Stimulated activated naive CD8-positive, alpha-beta T cell treated with anti-CD3 and anti-CD28 coated beads, Interleukin-15, Interleukin-2, amounts not matched to agents 100 U/mL and 50 U/mL, for 24 hours (primary cell): ENCODE data around the gene NGEF.
A peak's percentile ranks its signal among the peaks of the same experiment; 100 is the strongest.

ENCODE experiments used
- ATAC-seq: fragments of 150-1000 bp; cut with Tn5 transposase; one replicate; pipeline ENCODE4 v1.10.0; 2021
- DNase-seq: peaks from one replicate; pipeline ENCODE4 v3.0.0; 2021

The NGEF gene

GRCh38 chr2:232999354-232999753 is 13.7 kb downstream of the NGEF start:
- DNase-seq (no peak), ATAC-seq (no peak)

- DNase-seq = no peak
- no peak for ATAC-seq
Measured at GRCh38 chr2:232998666-232998985, 14.4 kb downstream of the NGEF start.

DNA sequence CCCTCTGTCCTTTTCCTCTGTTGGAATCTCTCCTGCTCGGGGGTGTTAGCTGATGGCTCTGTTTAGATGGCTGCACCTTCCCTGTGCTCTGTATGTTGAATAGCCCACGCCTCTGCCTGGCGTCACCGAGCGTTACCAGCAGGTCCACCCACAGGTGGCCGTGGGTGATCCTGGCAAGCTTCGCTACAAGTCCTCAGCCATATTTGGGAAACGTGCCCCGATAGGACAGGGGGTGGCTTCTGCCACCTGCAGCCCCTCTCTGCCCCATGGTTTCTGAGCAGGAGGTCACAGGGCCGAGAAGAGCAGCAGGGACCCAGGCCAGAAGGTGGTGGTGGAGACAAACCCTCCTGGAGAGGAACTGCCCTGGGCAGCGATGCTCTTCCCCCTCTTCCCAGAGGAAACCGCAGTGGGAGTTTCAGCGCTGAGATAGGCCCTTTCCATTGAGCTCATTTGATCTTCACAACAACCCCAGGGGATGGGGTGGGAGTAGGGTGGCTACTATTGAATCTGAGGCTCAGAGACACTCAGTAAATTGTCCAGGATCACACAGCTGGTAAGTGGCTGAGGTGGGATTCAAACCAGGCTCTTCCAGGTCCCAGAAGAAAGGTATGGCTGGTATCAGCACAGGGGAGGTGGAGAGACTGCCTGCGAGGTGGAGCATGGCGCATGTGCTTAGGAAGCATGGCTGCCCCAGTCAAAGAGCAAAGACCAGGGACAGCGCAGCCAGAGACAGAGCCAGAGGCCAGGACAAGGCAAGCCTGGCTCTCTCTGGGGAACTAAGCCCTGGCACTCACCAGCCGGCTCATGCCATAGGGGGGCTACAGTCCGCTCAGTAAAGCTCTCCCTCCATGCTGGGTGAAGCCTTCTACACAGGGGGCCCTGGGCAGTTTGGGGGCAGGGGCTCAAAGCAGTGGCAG is 15.0 kb downstream of the NGEF start:
- DNase-seq (no peak), ATAC-seq (peak; percentile 14)

DNA sequence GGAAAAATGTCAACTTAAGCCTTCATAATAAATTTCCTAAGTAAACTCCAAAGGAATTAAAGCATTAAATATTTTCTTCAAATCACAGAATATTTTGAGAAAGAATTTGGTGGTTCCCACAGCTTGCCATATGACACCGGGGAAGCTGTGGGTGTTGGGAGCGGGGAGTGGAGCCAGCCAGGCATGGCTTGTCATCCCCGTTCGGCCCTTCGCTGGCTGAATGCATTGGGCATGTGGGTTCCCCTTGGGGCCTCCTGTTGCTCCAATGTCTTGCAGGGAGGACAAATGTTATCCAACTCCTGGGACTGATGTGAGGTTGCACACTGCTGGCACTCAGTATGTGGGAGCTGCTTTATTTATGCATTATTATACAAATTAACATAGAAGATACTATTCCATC is 18.6 kb downstream of the NGEF start:
- no peak for DNase-seq
- no peak for ATAC-seq

DNA sequence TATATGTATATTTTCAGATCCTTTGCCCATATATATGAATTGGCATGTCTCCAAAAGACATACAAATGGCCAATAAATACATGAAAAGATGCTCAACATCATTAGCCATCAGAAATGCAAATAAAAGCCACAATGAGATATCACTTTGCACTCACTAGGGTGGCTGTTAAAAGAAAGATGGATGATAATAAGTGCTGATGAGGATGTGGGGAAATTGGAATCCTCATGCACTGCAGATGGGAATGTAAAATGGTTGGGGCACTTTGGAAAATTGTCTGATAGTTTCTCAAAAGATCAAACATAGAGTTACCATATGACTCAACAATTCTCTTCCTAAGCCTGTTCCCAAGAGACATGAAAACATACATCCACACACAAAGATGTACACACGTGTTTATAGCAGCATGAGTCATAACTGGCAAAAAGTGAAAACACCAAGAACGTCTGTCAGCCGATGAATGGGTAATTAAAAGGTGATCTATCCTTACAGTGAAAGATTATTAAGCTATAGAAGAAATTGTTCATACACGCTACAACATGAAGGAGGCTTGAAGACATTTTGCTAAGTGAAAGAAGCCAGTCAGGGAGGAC is 19.7 kb downstream of the NGEF start:
- ATAC-seq (no peak), DNase-seq (no peak)

DNA sequence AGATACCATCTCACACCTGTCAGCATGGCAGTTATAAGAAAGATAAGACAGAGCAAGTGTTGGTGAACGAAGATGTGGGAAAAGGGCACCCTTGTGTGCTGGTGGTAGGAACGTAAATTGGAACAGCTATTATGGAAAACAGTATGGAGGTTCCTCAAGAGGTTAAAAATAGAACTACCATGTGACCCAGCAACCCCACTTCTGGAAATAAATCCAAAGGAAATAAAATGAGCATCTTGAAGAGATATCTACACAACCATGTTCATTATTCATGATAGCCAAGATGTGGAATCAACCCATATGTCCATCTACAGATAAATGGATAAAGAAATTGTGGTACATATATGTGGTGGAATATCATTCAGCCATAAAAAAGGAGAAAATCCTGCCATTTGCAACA is 26.9 kb downstream of the NGEF start:
- no peak for DNase-seq
- ATAC-seq = no peak

DNA sequence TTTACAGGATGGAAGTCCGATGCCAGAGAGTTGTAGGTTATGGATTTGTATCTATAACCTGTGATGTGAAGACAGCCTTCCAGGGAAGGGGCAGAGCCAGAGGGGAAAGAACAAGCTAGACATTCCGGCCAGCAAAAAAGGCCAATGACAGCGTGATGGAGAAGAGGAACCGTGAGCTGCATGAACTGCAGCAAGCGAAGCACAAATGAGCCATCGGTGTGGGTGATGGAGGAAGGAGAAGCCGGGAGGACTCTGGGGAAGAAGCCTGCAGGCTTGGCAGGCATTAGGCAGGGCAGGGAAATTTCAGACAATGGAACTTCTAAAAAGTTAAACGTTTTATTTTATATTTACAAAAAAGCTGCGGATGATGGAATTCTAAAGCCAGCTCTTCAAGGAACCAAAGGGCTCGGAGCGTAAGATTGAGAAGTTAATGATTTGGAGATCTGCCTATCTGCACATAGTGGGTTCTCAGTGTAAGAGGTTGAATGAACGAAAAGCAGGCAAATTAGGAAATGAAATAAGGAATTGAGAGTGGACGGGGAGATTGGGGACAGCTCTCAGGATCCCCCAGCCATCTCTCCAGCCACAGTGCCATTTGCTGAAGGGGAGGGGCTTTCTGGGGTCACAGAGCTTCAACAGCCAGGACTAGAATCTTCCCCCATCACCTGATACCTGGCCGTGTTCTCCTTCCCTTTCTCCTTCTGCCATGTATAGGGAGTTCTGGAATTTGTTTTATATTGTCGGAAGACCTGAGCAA is 28.4 kb downstream of the NGEF start:
- DNase-seq (no peak), ATAC-seq (no peak)

DNA sequence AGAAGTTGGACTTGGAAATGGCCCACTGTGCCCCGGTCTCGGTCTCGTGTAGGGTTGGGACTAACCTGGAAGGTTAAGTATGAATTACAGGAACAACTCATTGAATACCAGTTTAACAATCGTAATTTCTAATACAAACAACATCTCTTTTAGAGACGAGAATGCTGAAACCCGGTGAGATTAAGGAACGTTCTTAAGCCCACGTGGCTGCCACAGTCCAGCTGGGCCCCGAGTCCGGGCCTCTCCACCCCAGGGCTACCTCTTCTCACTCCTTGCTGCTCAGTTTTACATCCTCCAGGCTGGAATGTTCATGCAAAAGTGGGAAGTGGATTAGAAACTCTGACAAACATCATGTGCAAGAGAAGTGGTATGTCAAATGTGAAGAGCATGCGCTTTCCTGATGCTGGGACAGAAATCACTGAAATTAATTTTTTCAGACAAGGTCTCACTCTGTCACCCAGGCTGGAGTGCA is 29.4 kb downstream of the NGEF start:
- ATAC-seq = no peak
- no peak for DNase-seq

DNA sequence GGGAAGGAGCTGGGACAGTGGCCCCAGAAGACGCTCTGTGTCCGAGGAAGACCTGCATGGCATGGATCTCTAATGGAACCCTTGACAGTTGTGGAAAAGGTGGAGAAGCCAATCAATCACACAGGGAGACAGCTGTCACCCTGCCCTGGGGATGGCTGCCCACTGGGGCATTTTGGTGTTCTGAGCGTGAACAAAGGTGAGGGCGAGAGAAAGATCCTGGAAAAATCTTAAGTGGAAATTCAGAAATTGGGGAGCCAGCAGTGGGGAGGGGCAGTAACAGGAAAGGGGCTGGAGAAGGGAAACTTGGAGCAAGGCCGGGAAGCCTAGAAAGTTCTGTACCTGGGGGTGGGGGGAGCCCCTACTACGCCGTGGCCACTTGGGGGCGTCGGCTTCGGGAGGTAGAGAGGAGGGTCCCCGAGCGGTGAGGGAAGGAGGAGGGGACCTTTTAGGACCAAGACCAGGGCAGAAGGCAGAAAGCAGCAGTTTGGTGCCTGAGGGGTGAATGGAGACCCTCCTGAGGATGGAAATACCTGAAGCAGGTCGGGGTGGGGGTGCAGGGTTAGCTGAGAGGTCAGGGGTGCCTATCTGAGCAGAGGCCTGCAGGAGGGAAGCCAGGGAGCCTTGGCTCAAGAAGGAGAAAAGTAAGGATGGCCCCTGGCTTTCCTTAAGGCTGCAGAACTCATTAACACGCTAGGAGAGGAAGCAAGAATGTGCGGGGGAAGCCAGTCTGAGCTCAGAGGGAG is 30.0 kb downstream of the NGEF start:
- DNase-seq (no peak), ATAC-seq (peak; percentile 9)

GRCh38 chr2:232981767-232982360 is 31.2 kb downstream of the NGEF start:
- DNase-seq = no peak
- ATAC-seq = no peak

- ATAC-seq (no peak), DNase-seq (no peak)
Measured at GRCh38 chr2:232981356-232981755, 31.7 kb downstream of the NGEF start.

DNA sequence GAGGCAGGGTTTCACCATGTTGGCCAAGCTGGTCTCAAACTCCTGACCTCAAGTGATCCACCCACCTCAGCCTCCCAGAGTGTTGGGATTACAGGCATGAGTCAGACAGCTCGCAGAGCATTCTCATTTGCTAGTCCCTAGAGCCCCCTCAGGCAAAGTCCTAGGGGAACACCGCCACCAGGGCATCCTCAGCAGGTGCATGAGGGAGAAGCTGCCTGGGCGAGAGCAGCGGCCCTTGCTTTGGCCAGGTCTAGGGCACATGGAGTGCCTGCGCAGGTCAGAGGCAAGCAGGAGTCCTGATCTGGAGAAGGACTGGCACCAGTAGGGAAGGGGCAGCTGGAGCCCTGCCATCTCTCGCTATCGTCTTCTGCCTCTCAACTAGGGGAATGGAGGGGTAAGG is 32.4 kb downstream of the NGEF start:
- no peak for DNase-seq
- ATAC-seq = no peak

DNA sequence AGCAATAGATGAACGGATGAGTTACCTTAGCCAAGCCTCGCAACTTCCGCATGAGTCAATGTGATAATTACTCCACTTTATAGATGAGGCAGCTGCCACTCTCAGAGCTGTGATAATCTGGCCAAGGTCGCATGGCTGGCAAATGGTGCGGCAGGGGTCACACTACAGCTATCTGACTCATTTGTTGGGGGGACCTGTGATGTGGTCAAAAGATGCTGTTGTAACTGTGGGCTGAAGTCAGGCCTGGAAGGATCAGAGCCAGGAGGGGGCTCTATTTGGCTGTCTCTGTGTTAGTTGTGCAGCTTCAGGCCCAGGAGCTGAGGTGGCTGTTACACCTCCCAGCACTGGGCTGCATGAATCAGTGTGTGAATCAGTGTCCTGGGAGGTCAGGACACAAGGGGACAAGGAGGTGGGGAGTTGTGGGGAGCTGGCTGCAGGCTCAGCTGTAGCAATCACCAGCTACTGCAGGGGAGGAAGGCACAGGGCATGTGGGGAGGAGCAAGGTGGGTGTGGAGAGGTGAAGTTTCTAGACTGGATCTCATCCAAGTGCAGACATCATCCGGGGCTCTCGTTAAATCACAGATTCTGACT is 33.1 kb downstream of the NGEF start:
- ATAC-seq (peak; percentile 21), DNase-seq (no peak)

DNA sequence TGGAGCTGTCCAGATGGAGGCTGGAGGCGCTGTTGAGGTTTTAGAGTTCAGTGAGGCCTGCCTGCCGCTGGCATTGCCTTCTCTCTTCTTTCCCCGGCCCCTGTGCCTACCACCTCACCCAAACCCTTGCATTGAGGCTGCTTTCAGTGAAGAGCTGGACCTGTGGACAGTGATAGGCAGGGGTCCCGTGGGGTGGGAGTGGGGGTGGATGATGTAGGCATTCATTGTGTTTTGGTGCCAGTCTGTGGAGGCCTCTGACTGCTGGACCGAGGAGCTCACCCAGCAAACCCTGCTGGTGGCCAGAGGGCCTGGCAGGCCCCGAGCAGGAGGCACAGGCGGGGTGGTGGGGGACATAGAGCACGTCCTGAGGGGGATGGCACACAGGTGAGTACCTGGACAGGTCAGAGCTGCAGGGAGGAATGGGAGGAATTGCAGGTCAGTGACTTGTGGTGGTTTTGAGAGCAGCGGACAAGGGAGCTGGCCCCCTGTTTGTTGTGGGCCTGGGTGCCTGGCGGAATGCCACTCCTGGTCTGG is 35.6 kb downstream of the NGEF start:
- no peak for ATAC-seq
- DNase-seq = no peak

DNA sequence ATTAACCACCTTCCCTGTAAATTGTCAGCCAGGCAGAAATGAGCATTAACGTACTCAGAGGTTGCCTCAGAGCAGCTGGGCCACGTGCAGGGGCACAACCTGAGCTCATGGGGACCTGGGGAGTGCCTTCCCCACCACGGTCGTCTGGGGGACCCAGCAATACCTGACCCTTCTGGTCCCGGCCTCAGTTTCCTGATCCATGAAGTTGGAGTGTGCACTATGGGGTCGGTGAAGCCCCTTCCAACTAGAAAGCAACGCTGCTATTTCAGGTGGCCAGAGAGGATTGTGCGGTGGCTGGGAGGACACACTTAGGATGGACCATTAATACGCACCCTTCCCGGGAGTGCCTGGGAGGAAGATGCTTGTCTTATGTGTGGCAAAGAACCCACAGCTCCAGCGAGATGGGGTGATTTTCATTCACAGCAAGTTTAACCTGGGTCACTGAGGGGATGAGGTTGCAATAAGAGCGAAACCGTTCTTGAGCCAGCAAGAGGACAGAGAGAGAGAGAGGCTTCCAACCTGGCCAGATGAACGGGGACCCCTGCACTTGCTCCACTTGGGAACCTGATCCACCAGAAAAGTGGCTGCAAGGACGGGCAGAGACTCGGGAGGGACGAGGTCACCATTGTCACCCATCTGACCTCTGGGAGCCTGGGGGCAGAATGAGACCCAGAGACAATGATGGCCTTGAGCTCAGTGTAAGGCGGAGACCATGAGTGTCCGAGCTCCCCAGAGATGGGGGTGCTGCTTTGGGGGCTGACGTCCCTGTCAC is 36.2 kb downstream of the NGEF start:
- ATAC-seq = no peak

DNA sequence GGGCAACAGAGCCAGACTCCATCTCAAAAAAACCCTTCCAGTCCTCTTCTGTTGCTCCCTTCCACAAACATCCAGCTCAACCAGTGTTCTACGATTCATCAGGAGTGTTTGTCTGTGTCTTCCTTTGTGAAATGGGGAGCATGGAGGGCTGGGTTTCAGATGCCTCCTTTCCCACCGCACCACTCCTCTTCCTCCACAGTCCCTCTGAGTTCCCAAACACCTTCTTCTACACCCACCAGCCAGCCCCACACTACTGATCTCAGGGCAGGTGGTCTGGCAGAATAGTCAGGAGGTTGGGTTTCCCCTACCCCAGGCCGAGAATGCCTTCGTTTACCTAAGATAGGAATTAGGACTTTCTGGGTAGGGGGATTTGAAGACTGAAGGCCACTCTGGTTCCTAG is 36.9 kb downstream of the NGEF start:
- no peak for ATAC-seq
- DNase-seq = no peak

More for the DNA sequence above, 36.2 kb downstream of the NGEF start:
- no peak for DNase-seq

GRCh38 chr2:232974396-232974795 is 38.7 kb downstream of the NGEF start:
- DNase-seq (no peak), ATAC-seq (no peak)

GRCh38 chr2:232973796-232974195 is 39.3 kb downstream of the NGEF start:
- ATAC-seq (no peak), DNase-seq (no peak)

- no peak for DNase-seq
- ATAC-seq = no peak
Measured at GRCh38 chr2:232973011-232973735, 39.9 kb downstream of the NGEF start.

DNA sequence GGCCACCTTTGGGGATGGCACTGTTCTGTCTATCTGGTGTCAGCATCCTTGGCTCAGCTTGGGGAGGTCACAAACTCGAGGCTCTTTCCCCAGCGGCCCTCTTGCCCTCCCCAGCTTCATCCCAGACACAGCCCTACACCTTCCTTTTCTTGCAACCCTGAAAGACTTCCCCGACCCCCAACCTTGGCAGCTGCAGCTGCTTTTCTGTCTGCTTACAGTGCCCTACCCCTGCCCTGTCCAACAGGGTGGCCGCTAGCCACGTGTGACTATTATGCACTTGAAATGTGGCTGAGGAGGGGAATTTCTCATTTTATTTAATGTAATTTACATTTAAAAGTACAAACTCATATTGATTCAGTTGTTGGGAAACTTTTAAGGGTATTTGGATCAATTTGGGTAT is 41.3 kb downstream of the NGEF start:
- DNase-seq (no peak), ATAC-seq (no peak)
